CD4-positive, alpha-beta T cell treated with Interleukin-6 for 4 hours (primary cell): Measurements from ENCODE around the gene TYK2.
"Not testable (repeated sequence)": the region's sequence is repeated elsewhere in the genome, so short reads cannot be mapped to it uniquely, and the experiment has no call there.

Experiments
- DNase-seq: peaks from one replicate; pipeline ENCODE4 v3.0.0-alpha.2; 2020; ENCODE audit warnings: mixed read lengths

Gene TYK2

DNA sequence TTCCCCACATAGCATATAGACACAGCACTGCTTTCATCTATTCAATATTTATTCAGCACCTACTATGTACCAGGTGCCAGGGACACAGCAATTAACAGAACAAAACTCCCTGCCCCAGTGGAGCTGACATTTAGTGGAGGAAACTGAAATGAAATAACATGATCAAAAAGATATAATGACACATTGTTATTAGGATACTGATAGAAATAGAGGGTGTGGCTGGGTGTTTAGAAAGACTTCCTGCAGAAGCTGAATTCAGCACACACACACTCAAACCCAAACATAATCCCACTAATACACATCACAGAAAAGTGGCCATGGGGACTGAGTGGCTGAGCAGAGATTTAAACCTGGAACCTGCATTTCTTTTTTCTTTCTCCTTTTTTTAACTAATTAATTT, 26.7 kb upstream of the TYK2 start:
- DNase-seq = no peak

DNA sequence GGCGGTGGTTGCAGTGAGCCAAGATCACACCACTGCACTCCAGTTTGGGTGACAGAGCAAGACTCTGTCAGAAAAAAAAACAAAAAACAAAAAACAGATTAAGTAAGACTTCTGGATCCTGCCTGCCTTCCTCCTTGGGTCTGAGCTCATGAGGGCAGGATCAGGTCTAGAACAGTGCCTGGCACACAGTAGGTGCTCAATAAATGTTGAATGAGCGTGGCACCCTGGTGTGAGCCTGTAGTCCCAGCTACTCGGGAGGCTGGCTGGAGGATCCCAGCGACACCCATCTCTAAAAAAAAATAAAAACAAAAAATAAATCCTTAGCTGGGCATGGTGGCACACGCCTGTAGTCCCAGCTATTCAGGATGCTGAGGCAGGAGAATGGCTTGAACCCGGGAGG, 25.8 kb upstream of the TYK2 start:
- DNase-seq = no peak

DNA sequence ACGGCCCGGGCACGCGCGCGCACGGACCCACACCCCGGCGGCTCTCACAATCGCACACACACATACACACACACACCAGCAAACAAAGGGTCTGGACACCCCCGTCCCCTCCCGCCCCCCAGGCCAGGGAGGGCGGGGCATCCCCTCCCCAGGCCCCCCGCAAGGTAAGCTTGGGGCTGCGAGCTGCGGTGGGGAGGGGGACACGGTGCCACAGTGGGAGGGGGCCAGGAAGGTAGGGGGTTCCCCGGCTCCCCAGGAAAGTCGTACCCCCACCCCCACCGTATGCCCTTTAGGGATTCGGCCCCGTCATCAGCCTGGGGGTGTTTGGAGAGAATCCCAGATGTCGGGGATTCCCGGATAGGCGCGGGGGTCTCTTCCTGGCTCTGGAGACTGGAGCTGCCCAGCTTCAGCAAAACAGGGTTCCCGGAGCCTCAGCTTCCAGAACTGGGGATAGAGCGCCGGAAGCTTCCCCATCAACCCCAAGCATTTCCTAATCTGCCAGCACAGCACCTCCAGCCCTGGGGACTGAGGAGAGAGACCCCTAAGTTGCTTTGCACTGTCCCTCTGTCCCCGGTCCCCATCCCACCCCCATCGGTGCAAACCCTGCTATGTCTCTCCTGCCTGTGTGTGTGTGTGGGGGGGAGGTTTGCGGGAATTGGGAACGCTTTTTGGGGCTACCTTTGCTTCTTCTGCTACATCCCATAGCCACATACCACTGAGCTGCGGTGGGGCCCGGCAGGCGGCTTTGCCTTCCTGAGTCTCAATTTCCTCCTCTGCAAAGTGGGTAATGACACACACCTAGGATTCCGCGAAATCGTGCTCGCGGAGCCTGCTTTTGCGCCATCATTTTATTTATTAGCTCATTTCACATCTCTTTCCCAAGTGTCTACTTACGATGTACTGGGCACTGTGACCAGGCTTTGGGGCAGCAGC, 24.8 kb upstream of the TYK2 start:
- peak; percentile 67 for DNase-seq

DNA sequence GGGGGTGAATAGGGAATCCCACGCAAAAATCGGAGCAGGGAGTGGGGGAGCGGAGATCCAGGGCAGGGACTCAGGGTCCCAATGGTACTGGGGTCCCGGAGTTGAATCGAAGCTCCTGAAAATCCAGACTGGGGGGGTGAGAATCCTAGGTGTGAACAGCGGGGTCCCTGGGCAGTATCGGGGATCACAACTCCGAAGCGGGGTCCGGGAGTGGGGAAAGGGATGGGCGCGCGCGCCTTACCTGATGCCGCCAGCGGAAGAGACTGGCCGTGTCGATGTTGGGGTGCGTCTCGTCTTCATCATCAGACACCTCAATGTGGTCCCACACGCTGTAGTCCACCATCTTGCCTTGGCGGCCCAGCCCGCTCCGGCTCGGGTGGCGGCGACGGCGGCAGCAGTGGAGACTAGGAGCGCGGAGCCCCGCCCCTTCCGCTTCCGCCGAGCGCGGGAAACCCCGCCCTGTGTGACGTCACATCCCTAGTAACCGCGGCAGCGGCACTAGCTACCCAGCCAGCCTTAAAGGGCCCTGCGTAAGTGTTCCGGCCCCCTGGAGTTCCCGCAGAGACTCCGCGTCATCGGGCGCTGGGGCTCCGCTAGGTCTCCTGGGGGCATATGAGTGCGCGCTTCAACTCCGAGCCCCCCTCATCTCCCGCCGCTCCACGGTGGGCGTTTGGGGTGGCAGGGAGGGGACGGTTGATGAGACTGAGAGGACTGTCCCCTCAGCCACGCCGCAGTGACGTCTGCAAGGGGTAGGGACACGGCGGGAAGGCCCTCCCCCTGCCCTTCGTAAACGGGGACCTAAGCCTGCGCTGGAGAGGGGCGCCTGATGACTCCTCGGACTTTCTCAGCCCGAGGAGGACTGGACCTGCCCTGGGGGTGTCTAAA, 23.0 kb upstream of the TYK2 start, which contains the start of gene CDC37:
Gene CDC37 (minus strand): TSS at position 406 of the 885 bp plus-strand sequence. CDS start 63 bp downstream, at position 343.
- DNase-seq = peak; percentile 97

DNA sequence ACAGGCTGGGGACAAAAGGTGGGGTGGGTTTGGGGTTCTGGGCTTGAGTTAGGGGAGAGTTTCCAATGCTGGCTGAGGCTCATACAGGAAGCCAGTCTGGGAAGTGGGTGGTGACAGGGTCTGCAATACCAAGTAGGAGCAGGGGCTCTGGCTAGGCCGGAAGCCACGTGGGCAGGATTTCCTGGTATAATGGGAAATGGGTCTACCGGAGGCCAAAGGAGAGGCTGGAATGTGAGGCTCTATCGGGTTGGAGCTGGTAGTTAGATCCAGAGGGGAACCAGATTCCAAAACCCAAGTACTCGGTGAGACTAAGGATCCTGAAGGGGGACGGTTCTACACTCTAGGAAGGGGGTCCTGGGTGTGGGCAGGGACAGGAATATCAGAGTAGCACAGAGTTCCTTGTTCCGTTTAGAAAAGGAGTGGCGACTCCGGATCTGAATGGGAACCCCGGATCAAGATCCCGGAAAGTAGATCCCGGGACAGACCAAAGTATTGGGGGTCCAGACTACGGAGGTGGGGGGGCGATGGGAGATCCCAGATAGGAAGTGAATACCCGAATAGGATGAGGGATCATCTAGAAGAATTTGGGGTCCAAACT, 22.2 kb upstream of the TYK2 start:
- no peak for DNase-seq

DNA sequence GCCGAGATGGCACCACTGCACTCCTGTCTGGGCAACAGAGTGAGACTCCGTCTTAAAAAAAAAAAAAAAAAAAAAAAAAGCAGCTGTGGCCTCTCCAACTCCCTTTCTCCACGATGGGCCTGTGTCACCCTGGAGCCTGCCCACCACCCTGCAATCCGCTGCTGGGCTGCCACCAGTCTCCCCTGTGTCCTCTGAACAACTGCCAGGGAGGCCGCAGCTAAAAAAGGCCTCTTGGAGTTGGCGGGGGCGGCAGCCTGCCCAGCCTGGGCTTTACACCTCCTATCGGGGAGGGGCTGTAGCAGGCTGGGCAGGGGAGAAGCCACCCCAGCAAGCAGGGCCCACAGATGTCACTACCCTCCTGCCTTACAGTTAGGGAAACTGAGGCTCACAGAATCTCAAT, 19.5 kb upstream of the TYK2 start:
- no peak for DNase-seq

DNA sequence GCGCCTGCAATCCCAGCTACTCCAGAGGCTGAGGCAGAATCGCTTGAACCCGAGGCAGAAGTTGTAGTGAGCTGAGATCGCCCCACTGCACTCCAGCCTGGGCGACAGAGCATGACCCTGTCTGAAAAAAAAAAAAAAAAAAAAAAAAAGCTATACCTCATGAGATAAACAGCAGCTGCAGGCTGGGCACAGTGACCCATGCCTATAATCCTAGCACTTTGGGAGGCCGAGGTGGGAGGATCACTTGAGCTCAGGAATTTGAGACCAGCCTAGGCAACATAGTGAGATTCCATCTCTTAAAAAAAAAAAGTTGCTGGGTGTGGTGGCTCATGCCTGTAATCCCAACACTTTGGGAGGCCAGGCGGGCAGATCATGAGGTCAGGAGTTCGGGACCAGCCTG, 19.0 kb upstream of the TYK2 start:
- not testable (repeated sequence) for DNase-seq

DNA sequence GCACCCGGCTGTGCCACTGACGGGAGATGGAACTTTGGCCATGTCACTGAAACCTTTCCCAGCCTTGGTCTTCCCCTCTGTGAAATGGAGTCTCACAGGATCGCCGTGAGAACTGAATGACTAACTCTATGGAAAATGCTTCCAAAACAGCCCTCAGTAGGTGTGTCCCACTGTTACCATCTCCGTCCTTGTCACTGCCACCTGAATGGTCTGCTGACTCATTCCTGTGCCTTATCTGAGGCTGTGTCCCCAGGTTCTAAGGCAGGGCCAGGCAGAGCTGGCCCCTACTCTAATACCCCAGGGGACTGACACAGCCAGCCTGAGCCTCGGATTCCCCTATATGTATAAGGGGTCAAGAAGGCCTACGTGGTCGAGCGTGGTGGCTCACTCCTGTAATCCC, 18.4 kb upstream of the TYK2 start:
- no peak for DNase-seq

DNA sequence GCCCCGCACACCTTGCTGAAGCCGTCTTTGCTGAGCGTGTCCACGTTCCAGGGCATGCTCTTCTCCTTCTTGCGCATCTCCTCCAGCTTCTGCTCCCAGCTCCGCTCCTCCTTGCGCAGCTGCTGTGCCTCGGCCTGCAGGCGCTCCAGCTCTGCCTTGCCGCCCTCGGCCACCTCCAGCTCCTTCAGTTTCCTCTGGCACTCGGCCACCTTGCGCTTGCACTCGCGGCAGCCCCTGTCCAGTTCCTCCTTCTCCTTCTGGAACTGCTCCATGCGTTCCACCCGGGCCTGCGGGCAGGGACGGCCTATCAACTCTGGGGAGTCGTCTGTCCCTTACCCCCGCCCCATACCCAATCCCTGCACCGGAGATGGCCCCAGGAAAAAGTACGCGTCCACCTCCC, 15.5 kb upstream of the TYK2 start:
- DNase-seq = no peak

DNA sequence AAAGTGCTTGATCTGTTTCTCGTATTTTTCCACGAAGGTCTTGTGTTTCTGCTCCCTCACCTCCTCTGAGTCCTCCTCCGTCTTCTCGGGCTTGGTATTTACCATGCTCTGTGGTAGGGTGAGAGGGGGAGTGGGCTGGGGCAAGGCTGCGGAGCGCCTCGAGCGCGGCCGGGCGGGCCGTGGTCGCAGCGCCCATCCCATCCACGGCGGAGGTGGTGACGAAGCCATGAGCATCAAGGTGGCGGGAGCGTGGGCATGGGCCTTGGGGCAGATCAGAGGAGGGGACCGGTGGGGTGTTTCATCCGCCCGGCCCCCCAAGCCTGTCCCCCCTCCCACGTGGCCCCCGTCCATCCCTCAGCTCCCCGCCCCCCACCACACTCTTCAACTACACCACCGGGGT, 15.1 kb upstream of the TYK2 start:
- no peak for DNase-seq

DNA sequence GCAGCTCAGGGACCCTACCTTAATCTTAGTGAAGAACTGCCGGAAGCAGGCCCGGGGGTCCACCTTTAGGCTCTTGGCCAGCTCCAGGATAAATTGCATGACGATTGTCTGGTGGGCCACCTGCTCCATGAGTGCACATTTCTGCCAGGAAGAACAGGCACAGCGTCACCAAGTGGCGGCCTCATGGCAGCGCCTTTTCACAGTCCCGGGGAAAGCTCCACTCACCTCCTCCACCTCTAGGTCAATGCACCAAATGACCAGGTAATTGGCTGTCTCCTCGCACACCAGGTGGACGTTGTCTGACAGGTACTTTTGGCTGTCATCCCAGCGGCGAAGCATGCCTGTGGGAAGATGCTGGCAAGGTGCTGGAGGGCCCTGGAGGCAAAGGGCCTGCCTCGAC, 14.6 kb upstream of the TYK2 start:
- DNase-seq = no peak

DNA sequence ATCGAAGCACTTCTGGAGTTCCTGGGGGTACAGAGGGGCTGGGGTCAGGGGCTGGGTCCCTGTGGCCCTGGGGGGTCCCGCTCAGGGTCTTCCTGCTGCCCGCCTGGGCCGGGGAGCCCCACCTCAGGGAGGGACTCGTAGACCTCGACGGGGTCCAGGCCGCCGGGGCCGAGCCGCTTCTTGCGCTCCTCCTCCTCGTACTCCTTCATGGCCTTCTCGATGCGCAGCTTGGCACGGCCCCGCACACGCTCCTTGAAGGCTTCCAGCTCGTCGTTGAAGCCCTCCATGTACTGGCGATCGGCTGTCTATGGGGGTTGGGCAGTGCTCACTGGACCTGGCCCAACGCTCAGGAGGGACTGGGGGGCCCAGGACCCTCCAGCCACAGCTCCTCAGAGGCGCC, 12.8 kb upstream of the TYK2 start:
- no peak for DNase-seq

DNA sequence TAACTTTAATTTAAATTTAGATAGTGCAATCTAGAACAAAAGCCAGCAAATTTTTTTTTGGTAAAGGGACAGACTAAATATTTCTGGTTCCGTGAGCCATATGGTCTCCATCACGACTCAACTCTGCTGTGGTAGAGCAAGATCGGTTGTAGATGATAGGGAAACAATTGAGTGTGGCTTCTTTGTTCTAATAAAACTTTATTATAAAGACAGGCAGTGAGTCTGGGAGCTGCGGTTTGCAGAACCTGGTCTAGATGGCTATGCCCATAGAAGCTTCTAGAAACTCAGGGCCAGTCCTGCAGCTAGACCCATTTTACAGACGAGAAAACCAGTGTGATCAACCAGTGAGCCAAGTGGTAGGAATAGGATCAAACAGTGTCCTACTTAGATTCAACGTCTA, 11.7 kb upstream of the TYK2 start:
- DNase-seq = no peak

DNA sequence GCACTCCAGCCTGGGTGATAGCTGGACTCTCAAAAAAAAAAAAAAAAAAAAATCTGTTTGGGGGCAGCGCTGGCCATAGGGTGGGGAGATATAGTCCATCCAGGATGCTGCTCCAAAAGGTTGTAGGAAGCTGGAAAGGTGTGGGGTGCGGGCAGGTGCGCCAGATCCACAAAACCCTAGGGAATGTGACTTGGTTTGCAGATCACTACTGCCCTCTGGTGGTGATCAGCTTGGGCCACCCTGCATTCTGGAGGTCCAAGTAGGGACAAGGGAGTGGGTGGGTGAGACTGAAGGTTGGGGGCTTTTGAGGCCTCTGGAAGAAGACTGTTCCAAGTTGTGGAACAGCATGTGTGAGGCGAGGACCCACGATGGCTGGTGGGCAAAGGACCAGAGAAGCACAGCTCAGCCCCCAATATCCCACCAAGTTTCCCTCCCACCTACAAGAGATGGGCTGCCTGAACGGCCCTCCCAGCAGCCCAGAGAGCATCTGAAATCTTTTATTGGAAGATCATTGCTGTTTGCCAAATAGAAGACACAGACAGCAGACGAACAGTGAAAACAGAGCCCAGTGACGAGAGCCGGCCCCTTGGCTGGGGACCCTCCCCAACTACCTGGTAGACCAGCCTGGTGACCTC, 10.4 kb upstream of the TYK2 start:
- DNase-seq = peak; percentile 81

DNA sequence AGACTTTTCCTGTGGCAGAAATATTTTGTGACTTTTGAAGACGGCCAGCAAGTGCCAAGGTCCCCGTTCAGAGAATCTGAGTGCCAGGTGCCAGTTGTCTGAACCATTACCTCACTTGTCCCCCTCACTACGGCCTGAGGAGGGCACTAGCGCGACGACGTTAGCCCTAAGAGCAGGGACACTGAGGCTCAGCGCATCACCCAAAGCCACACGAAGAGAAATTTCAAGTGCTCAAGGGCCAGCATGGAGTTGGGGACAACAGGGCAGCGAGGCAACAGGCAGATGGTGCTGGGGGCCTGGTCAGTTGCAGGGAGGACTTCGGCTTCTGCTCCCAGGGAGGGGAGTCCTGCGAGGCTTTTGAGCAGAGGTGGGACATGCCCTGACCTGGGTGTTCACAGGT, 9.5 kb upstream of the TYK2 start:
- no peak for DNase-seq

DNA sequence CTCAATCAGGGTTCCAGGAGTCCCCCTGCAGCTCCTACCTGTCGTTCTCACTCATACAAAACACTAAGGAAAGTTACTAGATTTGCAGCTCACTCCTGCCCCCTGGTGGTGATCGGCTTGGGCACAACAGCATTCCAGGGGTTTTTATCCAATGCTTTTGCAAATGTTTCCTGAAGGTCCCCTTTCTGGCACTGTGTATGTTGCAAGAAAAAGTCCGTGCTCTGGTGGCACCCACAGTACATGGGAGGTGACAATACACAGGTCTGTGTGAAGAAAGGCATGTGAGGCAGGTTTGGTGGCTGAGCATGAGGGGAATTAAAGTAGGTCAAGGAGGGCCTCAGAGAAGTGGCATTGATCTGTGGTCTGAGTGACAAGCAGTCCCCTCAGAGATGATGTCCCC, 8.6 kb upstream of the TYK2 start:
- peak; percentile 91 for DNase-seq

DNA sequence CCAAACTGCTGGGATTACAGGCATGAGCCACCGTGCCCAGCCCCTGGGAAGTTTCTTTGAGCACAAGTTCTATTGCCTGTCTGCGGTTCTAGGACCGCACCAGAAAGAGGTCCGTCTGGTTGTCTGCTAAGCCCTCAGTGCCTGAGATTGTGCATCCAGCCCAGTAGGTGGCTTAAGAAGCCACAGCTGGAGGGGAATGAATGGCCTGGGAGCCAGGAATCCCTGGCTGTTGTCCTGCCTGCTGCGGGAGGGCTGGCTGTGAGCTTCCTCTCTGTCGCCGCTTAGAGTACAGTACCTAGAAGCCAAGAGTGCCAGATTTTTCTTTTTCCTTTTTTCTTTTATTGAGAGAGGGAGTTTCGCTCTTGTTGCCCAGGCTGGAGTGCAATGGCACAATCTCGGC, 4.2 kb upstream of the TYK2 start:
- DNase-seq = no peak

DNA sequence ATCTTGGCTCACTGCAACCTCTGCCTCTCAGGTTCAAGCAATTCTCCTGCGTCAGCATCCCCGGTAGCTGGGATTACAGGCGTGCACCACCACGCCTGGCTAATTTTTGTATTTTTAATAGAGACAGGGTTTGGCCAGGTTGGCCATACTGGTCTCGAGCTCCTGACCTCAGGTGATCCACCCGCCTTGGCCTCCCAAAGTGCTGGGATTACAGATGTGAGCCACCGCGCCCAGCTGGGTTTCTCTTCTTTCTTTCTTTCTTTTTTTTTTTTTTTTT, 2.8 kb upstream of the TYK2 start:
- DNase-seq = not testable (repeated sequence)

DNA sequence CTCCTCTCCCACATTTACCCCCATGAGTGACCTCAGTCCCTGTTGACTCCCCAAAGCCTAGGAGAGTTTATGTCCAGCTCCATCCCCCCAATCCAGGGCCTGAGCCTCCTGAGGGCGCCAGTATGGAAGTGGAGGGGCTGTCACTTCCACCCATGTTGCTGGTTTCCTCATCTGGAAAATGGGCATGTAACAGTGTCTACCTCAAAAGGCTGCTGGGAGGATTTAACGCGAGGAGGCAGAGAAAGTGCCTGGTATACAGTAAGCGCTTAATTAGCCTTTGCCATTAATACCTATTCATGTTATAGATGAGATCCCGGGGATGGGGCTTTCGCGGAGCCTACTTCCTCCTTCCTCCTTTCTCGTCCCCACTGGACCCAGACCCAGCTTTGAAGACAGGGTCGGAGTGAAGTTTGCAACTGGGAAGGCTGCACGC, 476 bp downstream of the TYK2 start:
- no peak for DNase-seq

DNA sequence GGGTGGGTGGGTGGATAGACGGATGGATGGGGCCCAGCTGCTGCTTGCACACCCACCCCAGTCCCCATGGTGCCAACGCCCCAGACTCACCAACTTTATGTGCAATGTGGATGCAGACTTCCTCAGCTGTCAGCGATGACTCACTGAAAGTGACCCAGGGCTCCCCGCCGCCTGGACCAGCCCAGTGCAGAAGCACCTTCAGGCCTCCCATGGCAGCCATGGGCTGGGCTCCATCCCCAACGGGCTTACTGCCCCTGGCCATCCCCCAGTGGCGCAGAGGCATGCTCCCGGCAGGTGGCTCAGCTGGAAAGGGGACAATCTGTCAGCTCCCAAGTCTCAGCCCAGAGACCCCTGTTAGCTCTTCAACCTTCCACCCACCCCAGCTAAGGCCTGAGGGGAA, 2.2 kb downstream of the TYK2 start:
- no peak for DNase-seq

DNA sequence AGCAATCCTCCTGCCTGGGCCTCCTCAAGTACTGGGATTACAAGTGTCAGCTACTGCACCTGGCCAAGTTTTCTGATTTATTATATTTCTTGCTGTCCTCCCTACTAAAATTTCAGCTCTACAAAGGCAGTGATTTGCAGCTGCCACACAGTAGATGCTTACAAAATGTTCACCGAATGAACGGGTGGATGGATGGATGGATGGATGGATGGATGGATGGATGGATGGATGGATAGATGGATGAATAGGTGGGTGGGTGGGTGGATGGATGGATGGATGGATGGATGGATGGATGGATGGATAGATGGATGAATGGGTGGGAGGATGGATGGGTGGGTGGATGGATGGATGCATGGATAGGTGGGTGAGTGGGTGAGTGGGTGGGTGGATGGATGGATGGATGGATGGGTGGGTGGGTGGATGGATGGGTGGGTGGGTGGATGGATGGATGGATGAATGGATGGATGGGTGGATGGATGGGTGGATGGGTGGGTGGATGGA, 3.2 kb downstream of the TYK2 start:
- DNase-seq = not testable (repeated sequence)

DNA sequence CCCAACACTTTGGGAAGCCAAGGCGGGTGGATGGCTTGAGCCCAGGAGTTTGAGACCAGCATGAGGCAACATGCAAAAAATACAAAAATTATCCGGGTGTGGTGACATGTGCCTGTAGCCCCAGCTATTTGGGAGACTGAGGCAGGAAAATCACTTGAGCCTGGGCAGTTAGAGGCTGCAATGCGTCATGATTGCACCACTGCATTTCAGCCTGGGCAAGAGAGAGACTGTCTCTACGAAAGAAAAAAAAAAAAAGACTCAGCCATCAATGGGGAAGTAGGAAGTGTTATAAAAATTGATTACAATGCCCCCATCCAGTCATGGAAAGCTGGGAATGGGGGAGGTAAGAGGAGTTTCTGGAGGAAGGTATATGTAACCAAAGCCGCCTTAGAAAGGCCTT, 5.4 kb downstream of the TYK2 start:
- DNase-seq = no peak

DNA sequence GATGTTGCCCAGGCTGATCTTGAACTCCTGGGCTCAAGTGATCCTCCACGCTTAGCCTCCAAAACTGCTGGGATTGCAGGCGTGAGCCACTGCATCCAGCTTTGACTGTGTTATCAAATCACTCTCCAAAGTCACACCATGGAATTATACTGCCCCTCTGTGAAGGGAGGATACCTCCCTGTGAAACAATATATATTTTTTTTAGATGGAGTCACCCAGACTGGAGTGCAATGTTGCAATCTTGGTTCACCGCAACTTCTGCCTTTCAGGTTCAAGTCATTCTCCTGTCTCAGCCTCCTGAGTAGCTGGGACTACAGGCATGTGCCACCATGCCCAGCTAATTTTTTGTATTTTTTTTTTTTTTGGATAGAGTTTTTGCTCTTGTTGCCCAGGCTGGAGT, 7.7 kb downstream of the TYK2 start:
- no peak for DNase-seq
